Neuron (in vitro differentiated cells): ENCODE data around the gene ANKRD10.

Source experiments
- H2AFZ ChIP-seq: one replicate; pipeline ENCODE4 v1.6.1; 2013; ENCODE audit warnings: low read depth, mild to moderate bottlenecking, inconsistent platforms, low read length, moderate library complexity
- H3K27me3 ChIP-seq: one replicate; pipeline ENCODE4 v1.6.1; 2013; ENCODE audit warnings: low read length; ENCODE audit not compliant: insufficient read depth
- H3K36me3 ChIP-seq: one replicate; pipeline ENCODE4 v1.6.1; 2013; ENCODE audit warnings: low read length; ENCODE audit not compliant: insufficient read depth
- H3K4me1 ChIP-seq: one replicate; pipeline ENCODE4 v1.6.1; 2013; ENCODE audit warnings: low read length; ENCODE audit not compliant: insufficient read depth
- H3K4me3 ChIP-seq: 2 replicates; pipeline ENCODE4 v1.5.1; 2013; ENCODE audit warnings: mild to moderate bottlenecking, low read length, moderate library complexity
- H3K9me3 ChIP-seq: one replicate; pipeline ENCODE4 v1.6.1; 2013; ENCODE audit warnings: low read length

ANKRD10 gene

GRCh38 chr13:110902370-110902769 is 12.5 kb downstream of the ANKRD10 start:
- Histone ChIP-seq H3K9me3 (no peaks in the 10 kb centered on the region), H3K4me1 (no peaks in the 10 kb centered on the region), H3K4me3 (no peak overlapping the region), H2AFZ (no peak overlapping the region), H3K36me3 (peaks cover 76% of the 10 kb centered on the region), H3K27me3 (no peaks in the 10 kb centered on the region)

DNA sequence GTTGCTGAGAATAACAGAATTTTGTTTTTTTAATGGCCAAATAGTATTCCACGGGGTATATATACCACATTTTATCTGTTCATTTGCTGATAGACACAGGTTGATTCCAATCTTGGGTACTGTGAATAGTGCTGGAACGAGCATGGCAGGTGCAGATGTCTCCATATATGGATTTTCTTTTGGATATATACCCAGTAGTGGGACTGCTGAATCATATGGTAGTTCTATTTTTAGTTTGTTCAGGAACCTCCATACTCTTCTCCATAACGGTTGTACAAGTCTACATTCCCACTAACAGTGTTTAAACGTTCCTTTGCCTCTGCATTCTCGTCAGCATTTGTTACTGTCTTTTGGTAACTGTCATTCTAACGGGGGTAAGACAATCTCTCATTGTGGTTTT is 17.3 kb downstream of the ANKRD10 start:
- Histone ChIP-seq H3K9me3 (no peaks in the 10 kb centered on the region), H3K4me3 (no peak overlapping the region), H3K4me1 (no peaks in the 10 kb centered on the region), H3K27me3 (no peaks in the 10 kb centered on the region), H3K36me3 (peaks cover 66% of the 10 kb centered on the region), H2AFZ (no peak overlapping the region)

GRCh38 chr13:110897014-110897413 is 17.9 kb downstream of the ANKRD10 start:
- Histone ChIP-seq H3K9me3 (no peaks in the 10 kb centered on the region), H3K36me3 (peaks cover 67% of the 10 kb centered on the region), H3K27me3 (no peaks in the 10 kb centered on the region), H3K4me3 (no peak overlapping the region), H2AFZ (no peak overlapping the region), H3K4me1 (no peaks in the 10 kb centered on the region)

DNA sequence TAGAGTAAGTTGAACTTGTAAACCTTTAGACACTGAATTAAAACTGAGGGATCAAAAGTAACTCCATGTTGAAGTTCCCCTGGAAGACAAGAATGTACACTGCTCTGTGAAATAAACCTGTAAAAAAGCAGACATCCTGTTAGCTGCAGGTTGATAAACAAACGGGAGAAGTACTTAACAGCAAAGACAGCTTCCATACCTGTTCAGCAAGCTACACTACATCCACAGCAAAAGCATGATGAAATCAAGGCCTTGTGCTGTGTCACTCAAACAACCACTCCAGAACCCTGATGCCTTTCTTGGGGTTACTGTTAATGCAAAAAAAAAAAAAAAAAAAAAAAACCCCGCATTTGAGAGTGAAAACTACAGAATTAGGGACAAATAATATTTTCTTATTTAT is 20.8 kb downstream of the ANKRD10 start:
- Histone ChIP-seq H2AFZ (no peak overlapping the region), H3K36me3 (peaks cover 47% of the 10 kb centered on the region), H3K4me3 (no peak overlapping the region)

GRCh38 chr13:110893571-110893970 is 21.3 kb downstream of the ANKRD10 start:
- H3K36me3 ChIP-seq, result peaks cover 45% of the 10 kb centered on the region
- H3K4me3 ChIP-seq, result no peak overlapping the region

More for the DNA sequence above, 20.8 kb downstream of the ANKRD10 start:
- H3K9me3 ChIP-seq, result no peaks in the 10 kb centered on the region
- no peaks in the 10 kb centered on the region for H3K4me1 ChIP-seq
- no peaks in the 10 kb centered on the region for H3K27me3 ChIP-seq

GRCh38 chr13:110890279-110891165 is 24.3 kb downstream of the ANKRD10 start:
- Histone ChIP-seq H2AFZ (no peak overlapping the region), H3K9me3 (no peaks in the 10 kb centered on the region), H3K36me3 (peaks cover 24% of the 10 kb centered on the region), H3K27me3 (no peaks in the 10 kb centered on the region), H3K4me3 (no peak overlapping the region), H3K4me1 (peaks cover 31% of the 10 kb centered on the region)

More at GRCh38 chr13:110893571-110893970, 21.3 kb downstream of the ANKRD10 start:
- Histone ChIP-seq H3K4me1 (peaks cover 3% of the 10 kb centered on the region), H3K27me3 (no peaks in the 10 kb centered on the region), H2AFZ (no peak overlapping the region), H3K9me3 (no peaks in the 10 kb centered on the region)

- Histone ChIP-seq H3K9me3 (no peaks in the 10 kb centered on the region), H3K4me3 (no peak overlapping the region), H2AFZ (no peak overlapping the region), H3K4me1 (peaks cover 37% of the 10 kb centered on the region), H3K36me3 (peaks cover 15% of the 10 kb centered on the region), H3K27me3 (no peaks in the 10 kb centered on the region)
Observed at GRCh38 chr13:110888390-110888789, 26.5 kb downstream of the ANKRD10 start.

- H3K9me3 ChIP-seq, result no peaks in the 10 kb centered on the region
- no peak overlapping the region for H2AFZ ChIP-seq
- H3K27me3 ChIP-seq, result no peaks in the 10 kb centered on the region
- no peak overlapping the region for H3K4me3 ChIP-seq
- H3K4me1 ChIP-seq, result peaks cover 40% of the 10 kb centered on the region
- H3K36me3 ChIP-seq, result peaks cover 9% of the 10 kb centered on the region
Observed at GRCh38 chr13:110887597-110888333, 27.1 kb downstream of the ANKRD10 start.

- H3K4me3 ChIP-seq, result no peak overlapping the region
- peaks cover 40% of the 10 kb centered on the region for H3K4me1 ChIP-seq
- H3K36me3 ChIP-seq, result peaks cover 2% of the 10 kb centered on the region
- no peak overlapping the region for H2AFZ ChIP-seq
- no peaks in the 10 kb centered on the region for H3K27me3 ChIP-seq
- no peaks in the 10 kb centered on the region for H3K9me3 ChIP-seq
Observed at GRCh38 chr13:110886870-110887596, 27.8 kb downstream of the ANKRD10 start.

- H3K36me3 ChIP-seq, result no peaks in the 10 kb centered on the region
- no peak overlapping the region for H2AFZ ChIP-seq
- H3K27me3 ChIP-seq, result no peaks in the 10 kb centered on the region
- no peak overlapping the region for H3K4me3 ChIP-seq
- H3K9me3 ChIP-seq, result no peaks in the 10 kb centered on the region
- H3K4me1 ChIP-seq, result peaks cover 40% of the 10 kb centered on the region
Observed at GRCh38 chr13:110885966-110886869, 28.7 kb downstream of the ANKRD10 start.

DNA sequence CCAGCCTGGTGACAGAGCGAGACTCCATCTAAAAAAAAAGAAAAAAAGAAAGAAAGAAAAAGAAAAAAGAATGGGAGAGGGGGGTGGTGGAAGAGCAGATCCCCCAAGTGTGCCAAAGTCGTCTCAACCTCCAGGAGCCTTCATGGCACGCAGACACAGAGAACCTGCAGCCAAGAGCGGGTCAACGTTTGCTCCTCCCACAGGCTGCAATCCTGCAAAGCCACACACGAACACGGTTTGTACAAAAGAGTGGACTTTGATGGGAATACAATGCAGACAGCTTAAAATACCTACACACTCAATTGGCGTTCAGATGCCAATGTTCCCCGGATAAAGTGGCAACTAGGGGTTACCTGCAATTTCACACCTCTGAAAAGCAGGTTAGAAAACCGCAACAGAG is 29.4 kb downstream of the ANKRD10 start:
- H3K4me1 ChIP-seq, result peaks cover 40% of the 10 kb centered on the region
- no peak overlapping the region for H2AFZ ChIP-seq
- no peak overlapping the region for H3K4me3 ChIP-seq
- no peaks in the 10 kb centered on the region for H3K27me3 ChIP-seq
- H3K9me3 ChIP-seq, result no peaks in the 10 kb centered on the region
- H3K36me3 ChIP-seq, result no peaks in the 10 kb centered on the region

GRCh38 chr13:110884517-110884916 is 30.4 kb downstream of the ANKRD10 start:
- H3K9me3 ChIP-seq, result no peaks in the 10 kb centered on the region
- peaks cover 1% of the 10 kb centered on the region for H3K36me3 ChIP-seq
- no peak overlapping the region for H3K4me3 ChIP-seq
- peaks cover 40% of the 10 kb centered on the region for H3K4me1 ChIP-seq
- H2AFZ ChIP-seq, result no peak overlapping the region
- H3K27me3 ChIP-seq, result no peaks in the 10 kb centered on the region
